LHCN-M2 (cell line): ENCODE results near the gene IL1B. TPM values are rescaled to one million over a fixed set of nuclear protein-coding genes. Genes with fewer than 3 reads are reported as not detected.

Source experiments
- DNase-seq: peaks from one replicate; pipeline ENCODE4 v3.0.0-alpha.2; 2012; ENCODE audit warnings: low read depth
- polyA plus RNA-seq: library from polyadenylated mRNA; unstranded; fragments of >200 nt; gene quantifications from one replicate; pipeline ENCODE4 v1.2.1, GENCODE V29; 2012; ENCODE audit warnings: missing spikeins
- total RNA-seq: library from RNA; depleted of rRNA; stranded (reverse); fragments of >200 nt; gene quantifications from 2 replicates; pipeline ENCODE4 v1.2.3, GENCODE V29; 2014; rRNA removed

IL1B gene
- 0.06 and 0.86 TPM in 2 replicates for total RNA-seq
- polyA plus RNA-seq: 0.30 TPM

GRCh38 chr2:112836695-112837117 lies at the start of gene IL1B:
IL1B (minus strand) TSS chr2:112836779; CDS start chr2:112836229, 550 bp downstream.
- DNase-seq: peak; percentile 75

GRCh38 chr2:112886291-112886690 lies 49.7 kb upstream of the IL1B start:
- DNase-seq: no peak

GRCh38 chr2:112885506-112885902 lies 48.9 kb upstream of the IL1B start:
- DNase-seq: no peak

- peak; percentile 21 for DNase-seq
These were observed 48.4 kb upstream of the IL1B start for GRCh38 chr2:112884869-112885505.

GRCh38 chr2:112883669-112884068 lies 47.1 kb upstream of the IL1B start:
- no peak for DNase-seq

- DNase-seq: peak; percentile 88
These were observed 44.8 kb upstream of the IL1B start for GRCh38 chr2:112881217-112881985.

- peak; percentile 6 for DNase-seq
These were observed 44.1 kb upstream of the IL1B start for GRCh38 chr2:112880696-112881095.

GRCh38 chr2:112880091-112880531 lies 43.5 kb upstream of the IL1B start:
- DNase-seq: peak; percentile 72

GRCh38 chr2:112879491-112880041 lies 43.0 kb upstream of the IL1B start:
- DNase-seq: no peak

- DNase-seq: peak; percentile 39
These were observed 40.8 kb upstream of the IL1B start for GRCh38 chr2:112877423-112877822.

GRCh38 chr2:112876971-112877361 lies 40.4 kb upstream of the IL1B start:
- DNase-seq: peak; percentile 14

GRCh38 chr2:112876257-112876970 lies 39.8 kb upstream of the IL1B start:
- no peak for DNase-seq

GRCh38 chr2:112870841-112871835 lies 34.6 kb upstream of the IL1B start:
- DNase-seq: no peak

- DNase-seq: peak; percentile 79
These were observed 32.8 kb upstream of the IL1B start for GRCh38 chr2:112869258-112869842.

GRCh38 chr2:112867701-112868631 lies 31.4 kb upstream of the IL1B start:
- no peak for DNase-seq

GRCh38 chr2:112866128-112866835 lies 29.7 kb upstream of the IL1B start:
- DNase-seq: no peak

GRCh38 chr2:112864072-112864471 lies 27.5 kb upstream of the IL1B start:
- DNase-seq: no peak

GRCh38 chr2:112859406-112860183 lies 23.0 kb upstream of the IL1B start:
- DNase-seq: peak; percentile 53
